GM12878 (cell line): ENCODE measurements around the gene C1orf115. TPM values are rescaled to one million over a fixed set of nuclear protein-coding genes. Genes with fewer than 3 reads are reported as not detected.

Experiments used
- ATAC-seq: fragments of 200-7000 bp; cut with Tn5 transposase; 3 replicates; pipeline ENCODE4 v1.9.1; 2020; ENCODE audit warnings: mild to moderate bottlenecking, moderate library complexity
- BruUV-seq: library from RNA; stranded (reverse); fragments of 400-500 nt; replicated peaks from 2 replicates; lab custom pipeline; 2021; lab: Mats Ljungman, UMichigan
- CTCF ChIA-PET: fragments of 300-600 bp; sonication (Branson Sonifier 250); formaldehyde crosslinking; extraction: SDS; loops from one replicate; lab custom pipeline; 2021; ENCODE audit warnings: inconsistent platforms; lab: Yijun Ruan, JAX
- POLR2A ChIA-PET: fragments of 350-600 bp; formaldehyde crosslinking; extraction: SDS; loops from one replicate; lab custom pipeline; 2021; ENCODE audit warnings: inconsistent platforms; lab: Charles Lee
- RAD21 ChIA-PET: fragments of 300-600 bp; sonication (Branson Sonifier 250); formaldehyde crosslinking; loops from one replicate; lab custom pipeline; 2023; ENCODE audit warnings: antibody characterized with exemption; ENCODE audit not compliant: unreplicated experiment; lab: Charles Lee
- SMC1A ChIA-PET: fragments of 300-600 bp; sonication (Branson Sonifier 250); formaldehyde crosslinking; loops from one replicate; lab custom pipeline; 2023; ENCODE audit not compliant: unreplicated experiment, uncharacterized antibody; lab: Charles Lee
- DNase-seq: peaks from one replicate; pipeline ENCODE4 v3.0.0-alpha.2; 2011; ENCODE audit warnings: low read depth, low spot score
- FAIRE-seq: peaks from 3 replicates; lab custom pipeline; 2011; peaks lifted over from hg19 to GRCh38; lab: Jason Lieb, UNC
- H2AFZ ChIP-seq: 2 replicates; pipeline ENCODE4 v1.6.0; 2011; ENCODE audit warnings: low read depth, low read length, control low read depth; ENCODE audit not compliant: control insufficient read depth
- H3K27ac ChIP-seq: 2 replicates; pipeline ENCODE4 v1.5.1; 2011; ENCODE audit warnings: control low read depth; ENCODE audit not compliant: control insufficient read depth, insufficient read depth
- H3K27me3 ChIP-seq, 2 experiments: replicated peaks in 1 of 2; 2 replicates each; pipeline versions ENCODE4 v1.6.0 to v1.6.1; 2011; ENCODE audit warnings: low read length in 1 of 2; ENCODE audit not compliant: control insufficient read depth in 2 of 2, insufficient read depth in 2 of 2
- H3K36me3 ChIP-seq, 2 experiments: 2 replicates each; pipeline ENCODE4 v1.5.1; 2011; ENCODE audit warnings: low read length in 1 of 2; ENCODE audit not compliant: control insufficient read depth in 2 of 2, insufficient read depth in 2 of 2
- H3K4me1 ChIP-seq: 2 replicates; pipeline ENCODE4 v1.6.1; 2011; ENCODE audit warnings: mild to moderate bottlenecking, low read length, moderate library complexity, mixed read lengths; ENCODE audit not compliant: control insufficient read depth, insufficient read depth
- H3K4me2 ChIP-seq: 2 replicates; pipeline ENCODE4 v1.6.0; 2011; ENCODE audit warnings: control low read depth; ENCODE audit not compliant: control insufficient read depth, insufficient read depth
- H3K4me3 ChIP-seq: fragments of 200-600 bp; sonication (generic); 2 replicates; pipeline ENCODE4 v1.5.1; 2016
- H3K79me2 ChIP-seq: 2 replicates; pipeline ENCODE4 v1.6.0; 2011; ENCODE audit warnings: low read length; ENCODE audit not compliant: control insufficient read depth, insufficient read depth
- H3K9ac ChIP-seq: 2 replicates; pipeline ENCODE4 v1.8.0; 2011; ENCODE audit warnings: low read length, control low read depth, mixed read lengths; ENCODE audit not compliant: control insufficient read depth, insufficient read depth
- H3K9me3 ChIP-seq: replicated peaks from 3 replicates; pipeline ENCODE4 v1.5.1; 2011; ENCODE audit warnings: mild to moderate bottlenecking, low read length; ENCODE audit not compliant: control insufficient read depth, insufficient read depth
- H4K20me1 ChIP-seq: 2 replicates; pipeline ENCODE4 v1.6.0; 2011; ENCODE audit not compliant: control insufficient read depth, insufficient read depth
- BACH1 ChIP-seq: fragments of 450-650 bp; IDR thresholded peaks from 2 replicates; pipeline ENCODE4 v1.6.1; 2017; ENCODE audit warnings: mild to moderate bottlenecking, borderline replicate concordance
- CHD1 ChIP-seq: IDR thresholded peaks from 2 replicates; pipeline ENCODE4 v1.6.1; 2012; ENCODE audit warnings: low read depth, low read length, improper control_type of control experiment
- CTCF ChIP-seq, 3 experiments: IDR thresholded peaks in 2 of 3; conservative IDR thresholded peaks in 1 of 3; 2 replicates each; pipeline ENCODE4 v1.5.1; 2011; ENCODE audit warnings: low read depth in 3 of 3, low read length in 3 of 3, mild to moderate bottlenecking in 3 of 3, control low read depth in 2 of 3, moderate library complexity in 2 of 3, inconsistent platforms in 1 of 3, mixed read lengths in 1 of 3; ENCODE audit not compliant: control insufficient read depth in 2 of 3, insufficient read depth in 1 of 3; ENCODE audit errors: extremely low read depth in 1 of 3
- GATAD2B ChIP-seq: fragments of 450-650 bp; conservative IDR thresholded peaks from 2 replicates; pipeline ENCODE4 v1.6.1; 2017; ENCODE audit warnings: low read depth, mild to moderate bottlenecking, moderate library complexity
- JUNB ChIP-seq: IDR thresholded peaks from 2 replicates; pipeline ENCODE4 v1.6.1; 2016; ENCODE audit warnings: antibody characterized with exemption, mild to moderate bottlenecking
- MLLT1 ChIP-seq: fragments of 450-650 bp; IDR thresholded peaks from 2 replicates; pipeline ENCODE4 v1.6.1; 2016; ENCODE audit warnings: mild to moderate bottlenecking
- NFYB ChIP-seq: IDR thresholded peaks from 2 replicates; pipeline ENCODE4 v1.6.1; 2011; ENCODE audit warnings: low read depth, mild to moderate bottlenecking, low read length, improper control_type of control experiment, moderate library complexity; ENCODE audit not compliant: insufficient read depth
- NR2C1 ChIP-seq: fragments of 450-650 bp; IDR thresholded peaks from 2 replicates; pipeline ENCODE4 v1.6.1; 2017; ENCODE audit warnings: antibody characterized with exemption, mild to moderate bottlenecking, moderate library complexity
- NR2F1 ChIP-seq: fragments of 450-650 bp; conservative IDR thresholded peaks from 2 replicates; pipeline ENCODE4 v1.6.1; 2017; ENCODE audit warnings: mild to moderate bottlenecking
- PKNOX1 ChIP-seq: fragments of 450-650 bp; IDR thresholded peaks from 2 replicates; pipeline ENCODE4 v1.6.1; 2016; ENCODE audit warnings: mild to moderate bottlenecking
- RB1 ChIP-seq: fragments of 450-650 bp; formaldehyde crosslinking; IDR thresholded peaks from 2 replicates; pipeline ENCODE4 v1.6.1; 2017; ENCODE audit warnings: mild to moderate bottlenecking, borderline replicate concordance
- RUNX3 ChIP-seq: IDR thresholded peaks from 2 replicates; pipeline ENCODE4 v1.6.1; 2012; ENCODE audit warnings: low read length, inconsistent platforms
- SMAD1 ChIP-seq: fragments of 450-650 bp; IDR thresholded peaks from 2 replicates; pipeline ENCODE4 v1.6.1; 2018; ENCODE audit warnings: mild to moderate bottlenecking, low read depth; ENCODE audit not compliant: partially characterized antibody
- STAT1 ChIP-seq: fragments of 450-650 bp; conservative IDR thresholded peaks from 2 replicates; pipeline ENCODE4 v1.6.1; 2014; ENCODE audit warnings: antibody characterized with exemption, mild to moderate bottlenecking
- TBL1XR1 ChIP-seq: IDR thresholded peaks from 2 replicates; pipeline ENCODE4 v1.6.1; 2012; ENCODE audit warnings: low read depth, low read length, improper control_type of control experiment
- ZNF274 ChIP-seq: IDR thresholded peaks from one replicate; pipeline ENCODE4 v1.8.0; 2011; ENCODE audit not compliant: insufficient read length, insufficient read depth
- ZNF384 ChIP-seq: IDR thresholded peaks from 2 replicates; pipeline ENCODE4 v1.6.1; 2012; ENCODE audit warnings: low read depth, mild to moderate bottlenecking, low read length, improper control_type of control experiment, borderline replicate concordance
- WGBS: methylation state at CpG from one replicate; pipeline ENCODE4 v1.1.6; 2016; ENCODE audit warnings: low lambda C conversion rate; ENCODE audit not compliant: insufficient replicate concordance, insufficient coverage; ENCODE audit errors: missing lambda C conversion rate; 5-methylcytosine and 5-hydroxymethylcytosine counted together
- in situ Hi-C: fragments of 300-500 bp; cut with MboI; formaldehyde crosslinking; loops from 9 replicates; pipeline ENCODE4 v1.14.3; 2018; ENCODE audit warnings: mixed read lengths
- intact Hi-C: fragments of 100-400 bp; cut with micrococcal nuclease; formaldehyde crosslinking; loops from one replicate; pipeline ENCODE4 v1.14.2; 2022; ENCODE audit not compliant: unreplicated experiment
- polyA plus RNA-seq, 11 experiments: library from polyadenylated mRNA; depleted of rRNA in 4 of 11; unstranded in 6 of 11; stranded (reverse) in 5 of 11; fragments of >200 nt; fragmentation: Nextera tagmentation in 4 of 11; fragmentation: Illumina TruSeq in 1 of 11; extraction: Ambion mirVana in 4 of 11; extraction: Trizol in 1 of 11; gene quantifications; 1 replicate in 1 of 11; 2 replicates in 10 of 11; pipeline versions ENCODE4 v1.2.1 to v1.2.3, GENCODE V29; 2011 to 2016; ENCODE audit warnings: inconsistent platforms in 2 of 11, missing spikeins in 2 of 11, low read depth in 1 of 11
- total RNA-seq, 4 experiments: library from RNA; depleted of rRNA in 3 of 4; stranded (reverse); fragments of >200 nt in 3 of 4; fragmentation: Illumina TruSeq in 1 of 4; extraction: Trizol in 1 of 4; gene quantifications; 2 replicates each; pipeline versions ENCODE4 v1.2.1 to v1.2.3, GENCODE V29; 2013 to 2021

Gene C1orf115
- total and polyA plus RNA-seq, 10 of the 15 experiments (the other 5 are each of a cell fraction or from before 2014, with no cell fraction given) = 0.52 to 5.0 (median 4.1) TPM

GRCh38 chr1:220699044-220699443, 8.9 kb downstream of the C1orf115 start (continued):
- no peak for TF ChIP-seq BACH1
- TF ChIP-seq SMAD1 = no peak

- no TSS peak for BruUV-seq
- SMC1A ChIA-PET = interaction anchor here (0.5 to 1.5 kb wide), 4 partner anchors 9 to 1824 kb away, joined by 3 to 7 read pairs (median 3); no protein-coding TSS in a partner anchor
- Histone ChIP-seq H3K4me2 (no peak overlapping the region), H2AFZ (no peak overlapping the region), H3K27ac (no peak overlapping the region), H3K9ac (no peak overlapping the region), H3K9me3 (no peaks in the 10 kb centered on the region; the same call in 2 of the 3 replicates), H3K27me3 (no peaks in the 10 kb centered on the region), H3K36me3 (no peaks in the 10 kb centered on the region), H4K20me1 (no peaks in the 10 kb centered on the region), H3K4me1 (no peaks in the 10 kb centered on the region), H3K79me2 (no peaks in the 10 kb centered on the region), H3K4me3 (no peak overlapping the region)
- TF ChIP-seq PKNOX1 (no peak), TBL1XR1 (no peak), RUNX3 (no peak), ZNF274 (no peak), CHD1 (no peak), RB1 (no peak), CTCF (IDR thresholded peaks at IDR 0.05 in 2 of 3, conservative IDR thresholded peaks at IDR 0.05 in 1 of 3; ENCODE audit: control insufficient read depth in 2 of 3, extremely low read depth in 1 of 3, insufficient read depth in 1 of 3, low read depth in 3 of 3, low read length in 3 of 3) (no peak), JUNB (no peak), MLLT1 (no peak), NR2F1 (no peak), ZNF384 (no peak), GATAD2B (no peak), STAT1 (no peak), NR2C1 (no peak), NFYB (no peak)
- WGBS = 93% methylated on average over 2 of the region's 2 CpGs
- DNase-seq (no peak), FAIRE-seq (no peak), ATAC-seq (no peak)
- CTCF ChIA-PET = interaction anchor here (0.6 to 3.1 kb wide), 6 partner anchors 9 to 1395 kb away, joined by 3 to 14 read pairs (median 5); no protein-coding TSS in a partner anchor
- intact Hi-C loops (no loop called here), in situ Hi-C loops (no loop called here)
- RAD21 ChIA-PET = interaction anchor here (1.2 to 2.3 kb wide), 2 partner anchors 10 to 32 kb away, joined by 4 to 10 read pairs; no protein-coding TSS in a partner anchor
- POLR2A ChIA-PET = interaction anchor here (0.6 kb wide), 1 partner anchor 11 kb away, joined by 3 read pairs; no protein-coding TSS in a partner anchor
Observed at GRCh38 chr1:220700556-220701179, 10.5 kb downstream of the C1orf115 start.
